Measurements from ENCODE around the gene MEF2D.

The MEF2D gene

GRCh38 chr1:156486421-156487344 is 13.9 kb downstream of the MEF2D start:
- no peak for DNase-seq

- no peak for DNase-seq
These were observed 14.6 kb downstream of the MEF2D start for GRCh38 chr1:156485984-156486383.

- no peak for DNase-seq
These were observed 16.0 kb downstream of the MEF2D start for GRCh38 chr1:156484480-156485058.

- DNase-seq: no peak
These were observed 17.2 kb downstream of the MEF2D start for GRCh38 chr1:156483397-156483796.

GRCh38 chr1:156482276-156482675 is 18.3 kb downstream of the MEF2D start:
- no peak for DNase-seq

GRCh38 chr1:156481527-156481926 is 19.0 kb downstream of the MEF2D start:
- no peak for DNase-seq

- peak; percentile 71 for DNase-seq
These were observed 20.0 kb downstream of the MEF2D start for GRCh38 chr1:156480411-156481192.

- no peak for DNase-seq
These were observed 20.6 kb downstream of the MEF2D start for GRCh38 chr1:156480016-156480370.

- DNase-seq: no peak
These were observed 21.2 kb downstream of the MEF2D start for GRCh38 chr1:156479093-156480015.

- no peak for DNase-seq
These were observed 22.3 kb downstream of the MEF2D start for GRCh38 chr1:156478250-156478627.

- no peak for DNase-seq
These were observed 22.9 kb downstream of the MEF2D start for GRCh38 chr1:156477526-156478249.

- no peak for DNase-seq
These were observed 23.9 kb downstream of the MEF2D start for GRCh38 chr1:156476501-156477298.

GRCh38 chr1:156475568-156476500 is 24.7 kb downstream of the MEF2D start:
- DNase-seq: no peak

GRCh38 chr1:156474966-156475365 is 25.6 kb downstream of the MEF2D start:
- no peak for DNase-seq

- DNase-seq: no peak
These were observed 28.8 kb downstream of the MEF2D start for GRCh38 chr1:156471496-156472490.

- DNase-seq: no peak
These were observed 30.1 kb downstream of the MEF2D start for GRCh38 chr1:156470473-156470872.

- no peak for DNase-seq
These were observed 31.8 kb downstream of the MEF2D start for GRCh38 chr1:156468693-156469345.

GRCh38 chr1:156467906-156468305 is 32.7 kb downstream of the MEF2D start:
- DNase-seq: no peak
